Tibial artery (tissue), 4 donors: ENCODE data around the gene USPL1.

ENCODE experiments used
- DNase-seq, 2 donors: peaks; one replicate each; pipeline ENCODE4 v3.0.0-alpha.2; 2019
- H3K27ac ChIP-seq, 2 donors: fragments of 200-600 bp; sonication (generic) in 1 of 2; 1 replicate in 1 of 2; 2 replicates in 1 of 2; pipeline ENCODE4 v1.5.1; 2018 to 2019; ENCODE audit warnings: mild to moderate bottlenecking in 1 of 2
- H3K27me3 ChIP-seq, 2 donors: fragments of 200-600 bp; sonication (generic) in 1 of 2; one replicate each; pipeline versions ENCODE4 v1.5.1 to v1.6.0; 2016 to 2019
- H3K36me3 ChIP-seq, 3 donors: fragments of 200-600 bp; sonication (generic) in 2 of 3; one replicate each; pipeline ENCODE4 v1.5.1; 2016 to 2019; ENCODE audit warnings: mild to moderate bottlenecking in 2 of 3
- H3K4me1 ChIP-seq, 4 donors: fragments of 200-600 bp; sonication (generic) in 2 of 4; 1 replicate in 3 of 4; 2 replicates in 1 of 4; pipeline ENCODE4 v1.5.1; 2016 to 2019
- H3K4me3 ChIP-seq, 2 donors: fragments of 200-600 bp; sonication (generic) in 1 of 2; 1 replicate in 1 of 2; 2 replicates in 1 of 2; pipeline ENCODE4 v1.5.1; 2018 to 2019; ENCODE audit warnings: mild to moderate bottlenecking in 2 of 2
- H3K9me3 ChIP-seq, 3 donors: fragments of 200-600 bp; sonication (generic) in 1 of 3; one replicate each; pipeline ENCODE4 v1.5.1; 2016 to 2019
- intact Hi-C: fragments of 100-400 bp; cut with DNase I; formaldehyde crosslinking; loops from one replicate; pipeline ENCODE4 v1.15.0; 2023; ENCODE audit warnings: low total_unique reads
- TF ChIP-seq, protein P1 (sequence below), 2 experiments: fragments of 200-600 bp in 1 of 2; fragments of 450-650 bp in 1 of 2; IDR thresholded peaks; one replicate each; pipeline ENCODE4 v1.5.1; 2017 to 2019; ENCODE audit warnings: antibody characterized with exemption in 2 of 2, mild to moderate bottlenecking in 1 of 2, moderate library complexity in 1 of 2

Gene USPL1

DNA sequence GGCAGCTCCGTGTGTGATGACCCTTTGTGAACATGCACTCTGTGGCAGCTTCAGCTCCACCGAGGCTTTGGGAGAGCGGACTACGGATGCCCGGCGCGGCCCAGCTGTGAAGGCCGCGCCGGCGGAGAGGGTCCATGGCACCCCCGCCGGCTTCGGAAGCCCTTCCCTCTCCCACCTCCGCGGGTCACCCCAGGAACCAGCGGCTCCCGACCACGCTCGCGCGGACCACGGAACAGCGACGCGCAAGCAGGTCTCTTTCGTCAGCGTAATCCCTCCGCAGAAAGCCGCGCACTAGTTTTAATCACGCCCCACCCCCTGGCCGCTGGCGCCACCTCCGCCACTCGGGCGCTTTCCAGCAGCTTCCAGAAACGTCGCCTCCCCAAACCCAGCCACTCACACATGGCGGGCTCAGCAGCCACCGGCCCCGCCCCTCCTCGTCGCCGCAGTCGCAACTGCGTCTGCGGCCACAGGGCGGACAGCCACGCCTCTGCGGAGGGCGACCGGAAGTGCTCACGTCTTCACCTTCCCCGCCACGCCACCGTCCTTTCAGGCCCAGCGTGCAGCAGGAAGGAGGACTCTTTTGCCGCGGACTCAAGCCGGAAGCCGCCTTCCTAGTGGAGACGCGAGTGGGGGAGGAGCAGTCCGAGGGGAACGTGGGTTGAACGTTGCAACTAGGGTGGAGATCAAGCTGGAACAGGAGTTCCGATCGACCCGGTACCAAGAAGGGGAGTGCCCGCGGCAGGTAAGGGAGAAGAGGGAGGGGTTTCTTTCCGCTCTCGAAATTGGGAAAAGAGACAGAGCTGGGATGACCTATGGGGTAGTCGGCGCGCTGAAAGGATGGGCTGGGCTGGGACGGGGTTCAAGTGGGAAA lies at the start of gene USPL1:
Gene USPL1 (plus strand): TSS at position 606 of the 871 bp plus-strand sequence. CDS start 3,221 bp downstream, outside the sequence.
- peak; percentile 96 to 99 for DNase-seq
- Histone ChIP-seq H3K4me3 (peak within 1 kb of the TSS; percentile 77 to 92), H3K27me3 (no peaks in the 10 kb centered on the region), H3K36me3 (no peaks in the 10 kb centered on the region), H3K27ac (peak within 1 kb of the TSS; percentile 99), H3K9me3 (no peaks in the 10 kb centered on the region), H3K4me1 (peaks cover 5 to 49% (median 25%) of the 10 kb centered on the region in 4 donors)
- intact Hi-C loops: loop anchor here (2.0 to 10.0 kb wide), 3 partner anchors 57 to 210 kb away; partner anchors contain the start of gene HMGB1
- TF ChIP-seq, protein P1, sequence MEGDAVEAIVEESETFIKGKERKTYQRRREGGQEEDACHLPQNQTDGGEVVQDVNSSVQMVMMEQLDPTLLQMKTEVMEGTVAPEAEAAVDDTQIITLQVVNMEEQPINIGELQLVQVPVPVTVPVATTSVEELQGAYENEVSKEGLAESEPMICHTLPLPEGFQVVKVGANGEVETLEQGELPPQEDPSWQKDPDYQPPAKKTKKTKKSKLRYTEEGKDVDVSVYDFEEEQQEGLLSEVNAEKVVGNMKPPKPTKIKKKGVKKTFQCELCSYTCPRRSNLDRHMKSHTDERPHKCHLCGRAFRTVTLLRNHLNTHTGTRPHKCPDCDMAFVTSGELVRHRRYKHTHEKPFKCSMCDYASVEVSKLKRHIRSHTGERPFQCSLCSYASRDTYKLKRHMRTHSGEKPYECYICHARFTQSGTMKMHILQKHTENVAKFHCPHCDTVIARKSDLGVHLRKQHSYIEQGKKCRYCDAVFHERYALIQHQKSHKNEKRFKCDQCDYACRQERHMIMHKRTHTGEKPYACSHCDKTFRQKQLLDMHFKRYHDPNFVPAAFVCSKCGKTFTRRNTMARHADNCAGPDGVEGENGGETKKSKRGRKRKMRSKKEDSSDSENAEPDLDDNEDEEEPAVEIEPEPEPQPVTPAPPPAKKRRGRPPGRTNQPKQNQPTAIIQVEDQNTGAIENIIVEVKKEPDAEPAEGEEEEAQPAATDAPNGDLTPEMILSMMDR (IDR thresholded peaks at IDR 0.05): peak; percentile 38 to 63

DNA sequence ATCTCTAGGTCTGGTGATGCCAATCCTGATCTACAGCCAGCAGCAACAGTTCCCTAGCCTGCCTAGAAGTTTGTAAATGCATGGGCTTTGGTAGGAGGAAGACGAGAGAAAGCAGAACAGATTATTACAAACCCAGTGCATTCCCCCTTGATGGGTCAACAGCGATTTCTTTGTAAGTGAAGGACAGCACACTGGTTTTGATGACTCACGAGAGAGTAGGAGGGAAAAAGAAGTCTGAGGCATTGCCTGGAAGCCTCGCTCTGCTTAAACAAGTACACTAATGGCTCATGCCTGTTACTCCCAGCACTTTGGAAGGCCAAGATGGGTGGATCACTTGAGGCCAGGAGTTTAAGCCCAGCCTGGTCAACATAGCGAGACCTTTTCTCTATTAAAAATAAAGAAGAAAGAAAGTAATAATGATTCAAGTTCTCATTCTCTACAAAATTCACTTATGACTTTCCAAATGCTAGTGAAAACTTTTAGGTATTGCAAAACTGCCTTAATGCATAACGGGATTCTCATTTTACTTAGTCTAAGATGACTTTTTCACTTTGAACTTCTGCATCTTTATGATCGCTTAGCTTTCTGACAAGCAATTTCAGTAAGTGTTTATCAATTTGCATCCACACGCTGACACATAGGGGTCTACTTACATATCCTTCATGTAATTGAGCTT lies 47.7 kb upstream of the USPL1 start:
- intact Hi-C loops: no loop called here
- DNase-seq: peak; percentile 45 to 69
- H3K4me3 ChIP-seq: no peak overlapping the region

DNA sequence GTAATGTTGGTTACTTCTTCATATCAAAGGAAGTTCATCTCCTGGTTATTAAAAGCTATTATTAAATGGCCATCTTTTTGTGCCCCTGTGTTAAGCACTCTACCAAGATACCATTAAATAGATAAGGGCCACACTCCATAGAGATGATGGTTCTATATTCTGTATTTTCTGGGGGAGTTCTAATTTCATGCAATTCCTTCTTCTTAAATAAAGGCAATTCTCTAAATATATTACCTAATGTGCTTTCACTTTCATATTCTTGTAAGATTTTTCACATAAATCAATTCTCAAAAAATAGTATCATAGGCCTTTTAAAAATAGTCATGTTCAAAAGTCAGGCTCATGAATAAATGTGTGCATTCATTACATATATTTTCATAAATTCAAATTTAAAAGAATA lies 47.0 kb upstream of the USPL1 start:
- H3K4me3 ChIP-seq: no peak overlapping the region
- no peak for DNase-seq
- H3K4me1 ChIP-seq: peaks cover 0 to 26% (median 7%) of the 10 kb centered on the region in 4 donors
- intact Hi-C loops: no loop called here
- H3K36me3 ChIP-seq: no peaks in the 10 kb centered on the region
- H3K9me3 ChIP-seq: no peaks in the 10 kb centered on the region
- H3K27me3 ChIP-seq: no peaks in the 10 kb centered on the region
- TF ChIP-seq, protein P1 (IDR thresholded peaks at IDR 0.05): no peak
- H3K27ac ChIP-seq: no peak overlapping the region

More for the DNA sequence above, 47.7 kb upstream of the USPL1 start:
- Histone ChIP-seq H3K36me3 (no peaks in the 10 kb centered on the region), H3K4me1 (peaks cover 0 to 26% (median 7%) of the 10 kb centered on the region in 4 donors), H3K9me3 (no peaks in the 10 kb centered on the region), H3K27me3 (no peaks in the 10 kb centered on the region), H3K27ac (peak overlapping the region in 1 of 2 donors; percentile 12)
- TF ChIP-seq, protein P1 (IDR thresholded peaks at IDR 0.05): no peak

DNA sequence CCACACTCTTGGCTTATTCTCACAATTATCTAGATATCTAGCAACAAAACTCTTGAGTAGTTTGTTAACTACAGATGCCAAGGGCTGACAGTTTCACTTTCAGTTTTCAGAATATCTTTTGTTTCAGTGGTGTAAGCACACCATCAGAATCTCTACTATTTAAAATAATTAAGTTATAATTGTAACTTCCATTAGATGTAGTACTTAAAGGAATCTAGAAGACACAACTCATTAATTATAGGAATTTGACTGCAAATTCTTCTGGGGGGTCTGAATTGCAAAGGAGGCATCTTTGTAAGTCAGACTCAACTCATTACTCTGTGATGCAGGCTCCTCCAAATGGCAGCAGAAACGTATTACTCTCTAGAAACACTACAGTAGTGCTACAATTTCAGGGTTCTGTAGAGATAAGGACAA lies 44.9 kb upstream of the USPL1 start:
- Histone ChIP-seq H3K27ac (peak overlapping the region in 1 of 2 donors; percentile 55), H3K36me3 (no peaks in the 10 kb centered on the region), H3K9me3 (no peaks in the 10 kb centered on the region), H3K4me1 (peaks cover 0 to 20% (median 7%) of the 10 kb centered on the region in 4 donors), H3K27me3 (no peaks in the 10 kb centered on the region), H3K4me3 (peak overlapping the region; percentile 47)
- TF ChIP-seq, protein P1 (IDR thresholded peaks at IDR 0.05): peak in 1 of 2 experiments; percentile 12
- DNase-seq: no peak
- intact Hi-C loops: no loop called here

DNA sequence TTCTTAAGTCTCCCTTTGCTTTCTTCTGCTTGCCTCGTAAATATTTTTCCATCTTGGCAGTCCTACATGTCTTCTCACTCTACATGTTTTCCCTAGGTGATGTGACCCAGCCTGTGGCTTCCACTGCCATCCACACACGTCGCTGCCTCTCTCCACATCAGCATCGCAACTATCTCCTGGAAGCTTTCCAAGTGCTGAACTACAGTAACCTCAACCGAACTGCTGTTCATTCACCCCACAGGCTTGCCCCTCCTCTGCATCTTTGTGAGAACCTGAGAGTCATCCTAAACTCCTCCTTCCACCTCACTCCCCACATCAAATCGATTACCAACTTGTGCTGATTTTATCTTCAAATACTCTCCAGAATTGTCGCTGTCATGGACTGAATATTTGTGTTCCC lies 41.2 kb upstream of the USPL1 start:
- peaks cover 0 to 8% (median 2%) of the 10 kb centered on the region in 4 donors for H3K4me1 ChIP-seq
- no peak overlapping the region for H3K27ac ChIP-seq
- H3K36me3 ChIP-seq: no peaks in the 10 kb centered on the region
- no peak overlapping the region for H3K4me3 ChIP-seq
- H3K9me3 ChIP-seq: no peaks in the 10 kb centered on the region
- intact Hi-C loops: no loop called here
- TF ChIP-seq, protein P1 (IDR thresholded peaks at IDR 0.05): no peak
- H3K27me3 ChIP-seq: no peaks in the 10 kb centered on the region
- no peak for DNase-seq
